AG10803 (cell line): Measurements from ENCODE around the gene SCYGR5.
"Not testable (repeated sequence)": the region's sequence is repeated elsewhere in the genome, so short reads cannot be mapped to it uniquely, and the experiment has no call there.

Experiments used
- DNase-seq: peaks from one replicate; pipeline ENCODE4 v3.0.0; 2010; ENCODE audit warnings: low read depth
- H3K4me3 ChIP-seq: 2 replicates; pipeline ENCODE4 v1.5.1; 2011; ENCODE audit warnings: mild to moderate bottlenecking, low read length, control low read depth
- CTCF ChIP-seq: conservative IDR thresholded peaks from 2 replicates; pipeline ENCODE4 v1.5.1; 2011; ENCODE audit warnings: mild to moderate bottlenecking, low read length, control low read depth, inconsistent platforms

SCYGR5 gene

GRCh38 chr2:227655454-227655853, 11.2 kb upstream of the SCYGR5 start:
- no peak overlapping the region for H3K4me3 ChIP-seq
- DNase-seq: peak; percentile 82
- TF ChIP-seq CTCF: no peak

- no peak overlapping the region for H3K4me3 ChIP-seq
- no peak for TF ChIP-seq CTCF
- no peak for DNase-seq
These were observed 9.3 kb upstream of the SCYGR5 start for GRCh38 chr2:227657199-227657845.

- no peak for TF ChIP-seq CTCF
- H3K4me3 ChIP-seq: no peak overlapping the region
- DNase-seq: no peak
These were observed 5.5 kb upstream of the SCYGR5 start for GRCh38 chr2:227661025-227661649.

GRCh38 chr2:227661827-227662226, 4.8 kb upstream of the SCYGR5 start:
- no peak for DNase-seq
- no peak overlapping the region for H3K4me3 ChIP-seq
- no peak for TF ChIP-seq CTCF

GRCh38 chr2:227665189-227665940, 1.2 kb upstream of the SCYGR5 start:
- no peak overlapping the region for H3K4me3 ChIP-seq
- TF ChIP-seq CTCF: no peak
- no peak for DNase-seq

- H3K4me3 ChIP-seq: no peak overlapping the region
- TF ChIP-seq CTCF: no peak
- no peak for DNase-seq
These were observed 4.7 kb downstream of the SCYGR5 start for GRCh38 chr2:227671170-227671905.

- DNase-seq, H3K4me3 ChIP-seq: not testable (repeated sequence)
These were observed 7.0 kb downstream of the SCYGR5 start for GRCh38 chr2:227673620-227674019.
